Measurements from ENCODE around the gene SRGN. TPM values are rescaled to one million over a fixed set of nuclear protein-coding genes. Genes with fewer than 3 reads are reported as not detected.

Gene SRGN
- total RNA-seq, 1 donor from 2014 or later = 117 TPM

DNA sequence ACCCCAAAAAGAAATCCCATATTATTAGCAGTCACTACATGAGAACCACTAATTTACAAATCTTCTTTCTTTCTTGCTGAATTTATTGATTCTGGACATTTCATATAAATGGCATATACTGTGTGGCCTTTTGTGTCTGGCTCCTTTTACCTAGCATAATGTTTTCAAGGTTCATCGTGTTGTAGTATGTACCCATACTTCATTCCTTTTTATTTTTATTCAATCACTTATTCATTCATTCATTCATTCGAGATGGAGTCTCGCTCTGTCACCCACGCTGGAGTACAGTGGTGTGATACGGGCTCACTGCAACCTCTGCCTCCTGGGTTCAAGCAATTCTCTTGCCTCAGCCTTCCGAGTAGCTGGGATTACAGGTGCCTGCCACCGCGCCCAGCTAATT, 58.0 kb downstream of the SRGN start:
- intact Hi-C loops (cut with DNase I) = no loop called here
- TF ChIP-seq POLR2A (IDR thresholded peaks at IDR 0.05) (no peak), CTCF (IDR thresholded peaks at IDR 0.05) (no peak), POLR2AphosphoS5 (IDR thresholded peaks at IDR 0.05; ENCODE audit: insufficient read depth in 1 of 2, low read depth in 1 of 2) (no peak)
- H3K27me3 ChIP-seq = no peaks in the 10 kb centered on the region
- no peak for DNase-seq (ENCODE audit: extremely low spot score in 2 of 2)
- H3K4me1 ChIP-seq = peaks cover 26% of the 10 kb centered on the region
- peaks cover 0 to 6% of the 10 kb centered on the region in 2 donors for H3K36me3 ChIP-seq
- no peaks in the 10 kb centered on the region for H3K9me3 ChIP-seq
- H3K4me3 ChIP-seq = no peak overlapping the region
- H3K27ac ChIP-seq = no peak overlapping the region

- TF ChIP-seq POLR2AphosphoS5 (IDR thresholded peaks at IDR 0.05; ENCODE audit: insufficient read depth in 1 of 2, low read depth in 1 of 2) (no peak), POLR2A (IDR thresholded peaks at IDR 0.05) (no peak), CTCF (IDR thresholded peaks at IDR 0.05) (no peak)
- intact Hi-C loops (cut with DNase I) = no loop called here
- H3K4me1 ChIP-seq = peaks cover 26% of the 10 kb centered on the region
- no peaks in the 10 kb centered on the region for H3K9me3 ChIP-seq
- H3K27ac ChIP-seq = no peak overlapping the region
- no peaks in the 10 kb centered on the region for H3K27me3 ChIP-seq
- H3K4me3 ChIP-seq = no peak overlapping the region
- peaks cover 0 to 5% of the 10 kb centered on the region in 2 donors for H3K36me3 ChIP-seq
- no peak for DNase-seq (ENCODE audit: extremely low spot score in 2 of 2)
Observed at GRCh38 chr10:69146759-69147158, 58.9 kb downstream of the SRGN start.

- H3K36me3 ChIP-seq = no peaks in the 10 kb centered on the region
- intact Hi-C loops (cut with DNase I) = no loop called here
- no peak for TF ChIP-seq POLR2AphosphoS5 (IDR thresholded peaks at IDR 0.05; ENCODE audit: insufficient read depth in 1 of 2, low read depth in 1 of 2)
- no peak for TF ChIP-seq CTCF (IDR thresholded peaks at IDR 0.05)
- TF ChIP-seq POLR2A (IDR thresholded peaks at IDR 0.05) = no peak
Observed at GRCh38 chr10:69151984-69152383, 64.1 kb downstream of the SRGN start.

DNA sequence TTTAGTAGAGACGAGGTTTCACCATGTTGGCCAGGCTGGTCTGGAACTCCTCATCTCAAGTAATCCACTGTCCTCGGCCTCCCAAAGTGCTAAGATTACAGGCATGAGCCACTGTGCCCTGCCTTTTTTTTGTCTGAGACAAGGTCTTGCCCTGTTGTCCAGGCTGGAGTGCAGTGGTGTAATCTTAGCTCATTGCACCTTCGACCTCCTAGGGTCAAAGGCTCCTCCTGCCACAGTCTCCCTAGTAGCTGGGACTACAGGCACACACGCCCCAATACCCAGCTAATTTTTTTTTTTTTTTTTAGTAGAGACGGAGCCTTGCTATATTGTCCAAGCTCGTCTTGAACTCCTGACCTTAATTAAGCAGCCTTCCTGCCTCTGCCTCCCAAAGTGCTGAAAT, 65.3 kb downstream of the SRGN start:
- peaks cover 0 to 9% of the 10 kb centered on the region in 2 donors for H3K36me3 ChIP-seq
- H3K9me3 ChIP-seq = no peaks in the 10 kb centered on the region
- intact Hi-C loops (cut with DNase I) = no loop called here
- no peaks in the 10 kb centered on the region for H3K27me3 ChIP-seq
- TF ChIP-seq POLR2A (IDR thresholded peaks at IDR 0.05) = no peak
- no peak for TF ChIP-seq POLR2AphosphoS5 (IDR thresholded peaks at IDR 0.05; ENCODE audit: insufficient read depth in 1 of 2, low read depth in 1 of 2)
- no peak for TF ChIP-seq CTCF (IDR thresholded peaks at IDR 0.05)
- H3K27ac ChIP-seq = no peak overlapping the region
- H3K4me1 ChIP-seq = no peaks in the 10 kb centered on the region
- no peak for DNase-seq (ENCODE audit: extremely low spot score in 2 of 2)
- H3K4me3 ChIP-seq = no peak overlapping the region

More at GRCh38 chr10:69151984-69152383, 64.1 kb downstream of the SRGN start:
- Histone ChIP-seq H3K4me1 (peaks cover 8% of the 10 kb centered on the region), H3K9me3 (no peaks in the 10 kb centered on the region), H3K4me3 (no peak overlapping the region), H3K27me3 (no peaks in the 10 kb centered on the region), H3K27ac (no peak overlapping the region)
- no peak for DNase-seq (ENCODE audit: extremely low spot score in 2 of 2)

Small RNAs within 50 kb of the gene (small RNA-seq; reads per million reads assigned to genes)
- not detected for gene RF00017

Other genes with a start within 250 kb of the SRGN start
- 28.7 TPM for gene DDX50, start 186.8 kb upstream of the SRGN start, total RNA-seq
- gene DDX21, start 131.9 kb upstream of the SRGN start, total RNA-seq = 44.7 TPM
- 25.8 TPM for gene KIFBP, start 99.3 kb upstream of the SRGN start, total RNA-seq
- gene VPS26A, start 36.1 kb downstream of the SRGN start, total RNA-seq = 33.6 TPM
- gene SUPV3L1, start 92.1 kb downstream of the SRGN start, total RNA-seq = 27.5 TPM
- gene HKDC1, start 132.2 kb downstream of the SRGN start, total RNA-seq = 2.5 TPM
- gene HK1, start 190.4 kb downstream of the SRGN start, total RNA-seq = 106 TPM